Spleen (tissue), 13 donors: Measurements from ENCODE around the gene PARVA. TPM values are rescaled to one million over a fixed set of nuclear protein-coding genes. Genes with fewer than 3 reads are reported as not detected.

Experiments
- DNase-seq: peaks from one replicate; pipeline ENCODE4 v3.0.0-alpha.2; 2020
- H3K27ac ChIP-seq, 8 donors: fragments of 200-600 bp; sonication (generic) in 7 of 8; 1 replicate in 4 of 8; 2 replicates in 4 of 8; pipeline versions ENCODE4 v1.5.0 to v1.8.0; 2016 to 2021; ENCODE audit warnings: inconsistent platforms in 4 of 8, mild to moderate bottlenecking in 4 of 8, moderate library complexity in 1 of 8
- H3K27me3 ChIP-seq, 7 donors: fragments of 200-600 bp; sonication (generic) in 6 of 7; replicated peaks in 1 of 7; 1 replicate in 4 of 7; 2 replicates in 3 of 7; pipeline versions ENCODE4 v1.5.0 to v1.8.0; 2016 to 2021; ENCODE audit warnings: inconsistent platforms in 3 of 7, mild to moderate bottlenecking in 1 of 7
- H3K36me3 ChIP-seq, 6 donors: fragments of 200-600 bp; sonication (generic) in 5 of 6; 1 replicate in 4 of 6; 2 replicates in 2 of 6; pipeline versions ENCODE4 v1.5.0 to v1.8.0; 2016 to 2021; ENCODE audit warnings: inconsistent platforms in 2 of 6
- H3K4me1 ChIP-seq, 6 donors: fragments of 200-600 bp; sonication (generic) in 5 of 6; 1 replicate in 3 of 6; 2 replicates in 3 of 6; pipeline versions ENCODE4 v1.5.0 to v1.8.0; 2016 to 2021; ENCODE audit warnings: inconsistent platforms in 3 of 6
- H3K4me3 ChIP-seq, 8 donors: fragments of 200-600 bp; sonication (generic) in 7 of 8; 1 replicate in 4 of 8; 2 replicates in 4 of 8; pipeline versions ENCODE4 v1.5.0 to v1.8.0; 2016 to 2021; ENCODE audit warnings: inconsistent platforms in 4 of 8, mild to moderate bottlenecking in 4 of 8, moderate library complexity in 2 of 8
- H3K9me3 ChIP-seq, 8 donors: fragments of 200-600 bp; sonication (generic) in 7 of 8; 1 replicate in 4 of 8; 2 replicates in 4 of 8; pipeline versions ENCODE4 v1.5.0 to v1.8.0; 2016 to 2021; ENCODE audit warnings: inconsistent platforms in 4 of 8
- POLR2A ChIP-seq, 3 donors: fragments of 450-650 bp; IDR thresholded peaks; one replicate each; pipeline ENCODE4 v1.5.1; 2017; ENCODE audit warnings: antibody characterized with exemption in 3 of 3, mild to moderate bottlenecking in 1 of 3
- POLR2AphosphoS5 ChIP-seq, 3 donors: sonication (generic); formaldehyde crosslinking; IDR thresholded peaks; one replicate each; pipeline ENCODE4 v1.5.1; 2017; ENCODE audit warnings: antibody characterized with exemption in 3 of 3
- WGBS, 5 donors: extraction: QIAGEN DNeasy Blood & Tissue Kit in 3 of 5; methylation state at CpG; one replicate each; pipeline versions ENCODE4 v1.1.5 to v1.1.7; 2013 to 2018; 5-methylcytosine and 5-hydroxymethylcytosine counted together
- intact Hi-C: fragments of 100-400 bp; cut with DNase I; formaldehyde crosslinking; loops from one replicate; pipeline ENCODE4 v1.15.0; 2023; ENCODE audit warnings: low total_unique reads
- long read RNA-seq, 2 donors: transcript quantifications; one replicate each; lab custom pipeline, GENCODE V29; 2026
- polyA plus RNA-seq, 3 donors: library from polyadenylated mRNA; stranded (reverse); fragments of 200-250 nt; gene quantifications; one replicate each; pipeline ENCODE4 v1.2.1, GENCODE V29; 2013
- total RNA-seq, 7 donors: library from RNA; depleted of rRNA in 3 of 7; stranded (reverse); fragments of >200 nt in 3 of 7; fragmentation: NEBNext Ultra II Directional in 4 of 7; extraction: Animal tissue kit (Norgen Biotek cat#: 25700) in 4 of 7; gene quantifications; one replicate each; pipeline versions ENCODE4 v1.1.0 to v1.2.1, GENCODE V29; 2016 to 2021
- TF ChIP-seq, protein P1 (sequence below), 11 experiments: fragments of 200-600 bp in 7 of 11; fragments of 450-650 bp in 4 of 11; sonication (generic) in 4 of 11; IDR thresholded peaks in 8 of 11; conservative IDR thresholded peaks in 3 of 11; 1 replicate in 7 of 11; 2 replicates in 4 of 11; pipeline versions ENCODE4 v1.4.0 to v1.8.0; 2016 to 2021; ENCODE audit warnings: antibody characterized with exemption in 11 of 11, inconsistent platforms in 4 of 11, mild to moderate bottlenecking in 1 of 11
- donor health status: healthy with polysubstance abuse.
- donor health status: DM: no; HTN: no; CAD: no; lungs with moderate emphysema.
- donor health status: DM: no; HTN: no; CAD: no.
- donor health status: Bipolar disorder and iron deficiency.
- donor health status: healthy.
- donor health status: DM: no; HTN: no; CAD: no.
- donor health status: DM: yes; HTN: yes; CAD: no.

Gene PARVA, protein sequence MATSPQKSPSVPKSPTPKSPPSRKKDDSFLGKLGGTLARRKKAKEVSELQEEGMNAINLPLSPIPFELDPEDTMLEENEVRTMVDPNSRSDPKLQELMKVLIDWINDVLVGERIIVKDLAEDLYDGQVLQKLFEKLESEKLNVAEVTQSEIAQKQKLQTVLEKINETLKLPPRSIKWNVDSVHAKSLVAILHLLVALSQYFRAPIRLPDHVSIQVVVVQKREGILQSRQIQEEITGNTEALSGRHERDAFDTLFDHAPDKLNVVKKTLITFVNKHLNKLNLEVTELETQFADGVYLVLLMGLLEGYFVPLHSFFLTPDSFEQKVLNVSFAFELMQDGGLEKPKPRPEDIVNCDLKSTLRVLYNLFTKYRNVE
- total RNA-seq: 10 to 100 TPM; 14.6 to 56.6 (median 26.9) TPM
- 1 to 10 TPM; 3.8 to 5.8 (median 4.5) TPM for polyA plus RNA-seq
- long read RNA-seq, donor 1, full-length matches to known transcripts: 21 of 35 reads
- long read RNA-seq, donor 1, partial matches to known transcripts: 14 of 35 reads
- long read RNA-seq, donor 1, other reads (novel, unspliced or antisense): 0 of 35 reads
- long read RNA-seq, donor 2, full-length matches to known transcripts: 13 of 19 reads
- long read RNA-seq, donor 2, partial matches to known transcripts: 6 of 19 reads
- long read RNA-seq, donor 2, other reads (novel, unspliced or antisense): 0 of 19 reads

DNA sequence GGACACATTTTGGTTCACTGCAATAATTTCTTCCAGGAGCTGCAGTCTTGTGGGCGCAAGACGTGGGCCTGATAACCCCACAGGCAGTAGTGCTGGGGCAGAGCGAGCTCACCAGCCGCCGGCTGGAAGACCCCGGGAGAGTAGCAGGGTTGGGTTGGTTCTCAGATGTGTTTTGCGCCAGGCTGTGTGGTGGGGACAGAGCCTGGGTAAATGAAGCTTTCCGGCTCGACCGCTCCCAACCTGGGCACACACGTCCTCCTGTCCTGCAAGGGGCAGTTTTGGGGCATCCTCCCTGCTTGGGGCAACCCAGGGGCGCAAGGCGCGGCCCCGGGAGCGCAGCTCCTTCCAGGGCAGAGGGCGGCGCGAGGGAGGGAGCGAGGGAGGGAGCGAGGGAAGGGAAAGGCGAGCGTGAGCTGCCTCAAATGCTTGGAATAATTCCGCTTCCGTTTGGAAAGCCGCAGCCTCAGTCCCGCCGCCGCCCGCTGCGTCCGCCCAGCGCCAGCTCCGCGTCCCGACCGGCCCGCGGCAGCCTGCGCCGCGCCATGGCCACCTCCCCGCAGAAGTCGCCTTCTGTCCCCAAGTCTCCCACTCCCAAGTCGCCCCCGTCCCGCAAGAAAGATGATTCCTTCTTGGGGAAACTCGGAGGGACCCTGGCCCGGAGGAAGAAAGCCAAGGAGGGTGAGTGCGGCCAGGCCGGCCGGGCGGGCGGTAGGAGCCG, at the start of gene PARVA:
PARVA (plus strand) TSS at position 466 of the 718 bp plus-strand sequence; CDS start at position 543, 77 bp downstream.
- Histone ChIP-seq H3K27me3 (peaks cover 0 to 46% (median 7%) of the 10 kb centered on the region in 7 donors), H3K9me3 (no peaks in the 10 kb centered on the region), H3K27ac (peak within 1 kb of the TSS; percentile 63 to 90 (median 86)), H3K36me3 (no peaks in the 10 kb centered on the region), H3K4me1 (peaks cover 0 to 14% (median 3%) of the 10 kb centered on the region in 6 donors), H3K4me3 (peak within 1 kb of the TSS; percentile 12 to 67 (median 38))
- intact Hi-C loops: no loop called here
- 8 to 26% (median 10%) methylated on average over 36 to 55 of the region's 55 CpGs for WGBS, 5 donors
- TF ChIP-seq, protein P1, sequence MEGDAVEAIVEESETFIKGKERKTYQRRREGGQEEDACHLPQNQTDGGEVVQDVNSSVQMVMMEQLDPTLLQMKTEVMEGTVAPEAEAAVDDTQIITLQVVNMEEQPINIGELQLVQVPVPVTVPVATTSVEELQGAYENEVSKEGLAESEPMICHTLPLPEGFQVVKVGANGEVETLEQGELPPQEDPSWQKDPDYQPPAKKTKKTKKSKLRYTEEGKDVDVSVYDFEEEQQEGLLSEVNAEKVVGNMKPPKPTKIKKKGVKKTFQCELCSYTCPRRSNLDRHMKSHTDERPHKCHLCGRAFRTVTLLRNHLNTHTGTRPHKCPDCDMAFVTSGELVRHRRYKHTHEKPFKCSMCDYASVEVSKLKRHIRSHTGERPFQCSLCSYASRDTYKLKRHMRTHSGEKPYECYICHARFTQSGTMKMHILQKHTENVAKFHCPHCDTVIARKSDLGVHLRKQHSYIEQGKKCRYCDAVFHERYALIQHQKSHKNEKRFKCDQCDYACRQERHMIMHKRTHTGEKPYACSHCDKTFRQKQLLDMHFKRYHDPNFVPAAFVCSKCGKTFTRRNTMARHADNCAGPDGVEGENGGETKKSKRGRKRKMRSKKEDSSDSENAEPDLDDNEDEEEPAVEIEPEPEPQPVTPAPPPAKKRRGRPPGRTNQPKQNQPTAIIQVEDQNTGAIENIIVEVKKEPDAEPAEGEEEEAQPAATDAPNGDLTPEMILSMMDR (IDR thresholded peaks at IDR 0.05 in 8 of 11, conservative IDR thresholded peaks at IDR 0.05 in 3 of 11): no peak
- TF ChIP-seq POLR2AphosphoS5 (IDR thresholded peaks at IDR 0.05): peak in 2 of 3 donors; percentile 67 to 73
- TF ChIP-seq POLR2A (IDR thresholded peaks at IDR 0.05): peak in 1 of 3 donors; percentile 12
- no peak for DNase-seq

DNA sequence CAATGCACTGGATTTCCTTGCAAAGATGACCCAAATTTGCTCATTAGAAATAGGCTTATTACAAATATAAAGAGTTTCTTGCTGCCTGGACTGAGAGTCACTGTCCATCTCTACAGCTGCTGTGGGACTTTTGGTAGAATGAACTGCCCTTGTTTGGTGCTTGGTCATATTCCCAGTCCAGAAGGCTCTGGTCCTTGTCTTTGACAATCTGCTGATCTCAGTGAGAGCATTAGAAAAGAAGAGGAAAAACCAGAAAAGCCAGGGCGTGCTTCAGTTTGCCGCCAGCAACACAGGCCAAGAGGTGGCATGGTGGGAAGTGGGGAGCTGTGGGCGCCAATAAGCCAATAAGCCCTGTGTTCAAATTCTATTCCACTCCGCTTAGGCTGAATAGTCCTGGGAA, 48.2 kb upstream of the PARVA start:
- peaks cover 0 to 7% (median 2%) of the 10 kb centered on the region in 6 donors for H3K4me1 ChIP-seq
- H3K9me3 ChIP-seq: no peaks in the 10 kb centered on the region
- TF ChIP-seq, protein P1 (IDR thresholded peaks at IDR 0.05 in 8 of 11, conservative IDR thresholded peaks at IDR 0.05 in 3 of 11): no peak
- TF ChIP-seq POLR2A (IDR thresholded peaks at IDR 0.05) (no peak), POLR2AphosphoS5 (IDR thresholded peaks at IDR 0.05) (no peak)
- no peaks in the 10 kb centered on the region for H3K27me3 ChIP-seq
- WGBS, 5 donors: 84 to 92% (median 89%) methylated on average over 4 of the region's 4 CpGs
- no peak overlapping the region for H3K27ac ChIP-seq
- H3K36me3 ChIP-seq: no peaks in the 10 kb centered on the region
- no peak overlapping the region for H3K4me3 ChIP-seq
- intact Hi-C loops: no loop called here
- no peak for DNase-seq

GRCh38 chr11:12329797-12330196, 47.6 kb upstream of the PARVA start:
- Histone ChIP-seq H3K27ac (no peak overlapping the region), H3K36me3 (no peaks in the 10 kb centered on the region), H3K4me1 (peaks cover 0 to 7% (median 2%) of the 10 kb centered on the region in 6 donors), H3K9me3 (no peaks in the 10 kb centered on the region), H3K4me3 (no peak overlapping the region), H3K27me3 (no peaks in the 10 kb centered on the region)
- 81 to 93% (median 91%) methylated on average over 2 of the region's 2 CpGs for WGBS, 5 donors
- no peak for TF ChIP-seq POLR2AphosphoS5 (IDR thresholded peaks at IDR 0.05)
- TF ChIP-seq POLR2A (IDR thresholded peaks at IDR 0.05): no peak
- TF ChIP-seq, protein P1 (IDR thresholded peaks at IDR 0.05 in 8 of 11, conservative IDR thresholded peaks at IDR 0.05 in 3 of 11): no peak
- no peak for DNase-seq
- intact Hi-C loops: loop anchor here (5.0 kb wide), 1 partner anchor 568 kb away; no protein-coding TSS in a partner anchor
